GM13976 (cell line): ENCODE data around the gene KCNH1.

ENCODE experiments used
- DNase-seq: peaks from one replicate; pipeline ENCODE4 v3.0.0; 2012; ENCODE audit warnings: low spot score
- in situ Hi-C: fragments of 300-500 bp; cut with MboI; formaldehyde crosslinking; loops from one replicate; pipeline ENCODE4 v1.12.0; 2022; ENCODE audit warnings: low sequenced_read_pairs, mixed read lengths, inconsistent platforms; ENCODE audit not compliant: unreplicated experiment
- TF ChIP-seq, protein P1 (sequence below): IDR thresholded peaks from 2 replicates; pipeline ENCODE4 v1.5.1; 2012; ENCODE audit warnings: borderline replicate concordance, mild to moderate bottlenecking; ENCODE audit not compliant: insufficient read depth; ENCODE audit errors: extremely low read depth, missing control alignments, control extremely low read depth

The KCNH1 gene

DNA sequence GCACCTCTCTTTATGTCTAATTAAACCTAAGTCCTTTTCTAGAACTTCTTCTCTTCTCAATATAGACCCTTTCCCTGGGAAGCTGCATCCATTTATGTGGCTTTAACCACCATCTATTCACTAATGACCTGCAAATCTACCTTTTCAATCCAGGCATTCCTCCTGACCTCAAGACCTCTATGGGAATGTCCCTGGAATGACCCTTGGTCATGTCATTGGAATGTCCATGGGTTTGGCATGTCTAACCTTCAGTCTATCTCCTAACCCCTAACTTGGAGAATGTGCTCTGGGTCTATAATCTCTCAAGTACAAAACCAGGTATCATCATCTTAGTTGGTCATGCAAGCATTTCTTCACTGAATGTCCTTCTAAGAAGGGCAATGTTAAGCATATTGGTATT is 196.1 kb downstream of the KCNH1 start:
- TF ChIP-seq, protein P1, sequence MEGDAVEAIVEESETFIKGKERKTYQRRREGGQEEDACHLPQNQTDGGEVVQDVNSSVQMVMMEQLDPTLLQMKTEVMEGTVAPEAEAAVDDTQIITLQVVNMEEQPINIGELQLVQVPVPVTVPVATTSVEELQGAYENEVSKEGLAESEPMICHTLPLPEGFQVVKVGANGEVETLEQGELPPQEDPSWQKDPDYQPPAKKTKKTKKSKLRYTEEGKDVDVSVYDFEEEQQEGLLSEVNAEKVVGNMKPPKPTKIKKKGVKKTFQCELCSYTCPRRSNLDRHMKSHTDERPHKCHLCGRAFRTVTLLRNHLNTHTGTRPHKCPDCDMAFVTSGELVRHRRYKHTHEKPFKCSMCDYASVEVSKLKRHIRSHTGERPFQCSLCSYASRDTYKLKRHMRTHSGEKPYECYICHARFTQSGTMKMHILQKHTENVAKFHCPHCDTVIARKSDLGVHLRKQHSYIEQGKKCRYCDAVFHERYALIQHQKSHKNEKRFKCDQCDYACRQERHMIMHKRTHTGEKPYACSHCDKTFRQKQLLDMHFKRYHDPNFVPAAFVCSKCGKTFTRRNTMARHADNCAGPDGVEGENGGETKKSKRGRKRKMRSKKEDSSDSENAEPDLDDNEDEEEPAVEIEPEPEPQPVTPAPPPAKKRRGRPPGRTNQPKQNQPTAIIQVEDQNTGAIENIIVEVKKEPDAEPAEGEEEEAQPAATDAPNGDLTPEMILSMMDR: no peak
- DNase-seq: no peak
- in situ Hi-C loops: no loop called here

DNA sequence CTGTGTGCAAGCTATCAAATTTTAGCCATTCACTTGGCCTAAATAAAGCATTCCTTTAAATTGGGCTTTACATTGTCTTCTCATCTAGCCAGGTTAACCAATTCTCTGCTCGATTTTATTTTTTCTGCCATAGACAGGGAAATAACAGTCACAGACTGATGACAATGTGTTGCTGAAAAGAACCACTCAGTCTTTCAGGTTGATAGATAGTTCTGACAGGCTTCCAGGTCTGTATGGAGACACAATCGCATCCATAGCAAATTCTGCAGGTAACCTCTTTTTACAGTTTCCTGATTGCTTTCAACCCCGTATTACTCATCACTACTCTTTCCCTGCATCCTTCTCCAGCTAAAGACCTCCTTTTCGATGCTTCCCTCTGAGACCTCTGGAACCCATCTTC is 198.0 kb downstream of the KCNH1 start:
- TF ChIP-seq, protein P1: no peak
- in situ Hi-C loops: no loop called here
- DNase-seq: no peak

DNA sequence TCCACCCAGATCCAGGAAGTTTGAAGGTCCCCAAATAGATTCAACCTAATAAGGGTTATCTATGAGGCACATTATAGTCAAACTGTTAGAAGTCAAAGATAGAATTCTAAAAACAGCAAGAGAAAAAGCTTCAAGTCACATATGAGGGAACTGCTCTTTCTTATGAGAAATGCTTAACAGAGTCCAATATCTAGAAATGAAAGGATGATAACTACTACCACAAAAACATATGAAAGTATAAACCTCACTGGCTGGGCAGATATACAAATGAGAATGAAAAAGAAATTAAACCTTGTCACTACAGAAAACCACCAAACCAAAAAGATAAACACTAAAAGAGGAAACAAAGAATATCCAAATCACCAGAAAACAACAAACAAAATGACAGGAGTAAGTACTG is 201.8 kb downstream of the KCNH1 start:
- in situ Hi-C loops: no loop called here
- TF ChIP-seq, protein P1: no peak
- DNase-seq: no peak

DNA sequence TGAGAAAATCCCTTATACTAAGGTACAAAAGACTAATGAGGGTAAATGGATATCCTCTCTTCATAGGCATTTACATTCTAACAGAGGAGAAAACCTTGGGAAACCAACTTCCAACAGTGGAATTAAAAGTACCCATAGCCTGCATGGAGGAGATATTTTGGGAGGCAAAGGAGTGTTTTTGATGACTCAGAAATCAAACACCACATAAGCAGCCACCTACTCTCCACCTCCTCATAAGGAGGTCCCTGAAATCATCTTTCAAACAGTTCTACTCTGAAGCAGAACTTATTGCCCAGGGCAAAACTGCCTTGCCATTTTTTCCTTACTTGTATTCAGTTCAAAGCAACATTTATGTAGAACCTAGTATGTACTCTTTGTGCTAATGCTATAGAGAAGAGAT is 211.3 kb downstream of the KCNH1 start:
- in situ Hi-C loops: no loop called here
- DNase-seq: no peak

DNA sequence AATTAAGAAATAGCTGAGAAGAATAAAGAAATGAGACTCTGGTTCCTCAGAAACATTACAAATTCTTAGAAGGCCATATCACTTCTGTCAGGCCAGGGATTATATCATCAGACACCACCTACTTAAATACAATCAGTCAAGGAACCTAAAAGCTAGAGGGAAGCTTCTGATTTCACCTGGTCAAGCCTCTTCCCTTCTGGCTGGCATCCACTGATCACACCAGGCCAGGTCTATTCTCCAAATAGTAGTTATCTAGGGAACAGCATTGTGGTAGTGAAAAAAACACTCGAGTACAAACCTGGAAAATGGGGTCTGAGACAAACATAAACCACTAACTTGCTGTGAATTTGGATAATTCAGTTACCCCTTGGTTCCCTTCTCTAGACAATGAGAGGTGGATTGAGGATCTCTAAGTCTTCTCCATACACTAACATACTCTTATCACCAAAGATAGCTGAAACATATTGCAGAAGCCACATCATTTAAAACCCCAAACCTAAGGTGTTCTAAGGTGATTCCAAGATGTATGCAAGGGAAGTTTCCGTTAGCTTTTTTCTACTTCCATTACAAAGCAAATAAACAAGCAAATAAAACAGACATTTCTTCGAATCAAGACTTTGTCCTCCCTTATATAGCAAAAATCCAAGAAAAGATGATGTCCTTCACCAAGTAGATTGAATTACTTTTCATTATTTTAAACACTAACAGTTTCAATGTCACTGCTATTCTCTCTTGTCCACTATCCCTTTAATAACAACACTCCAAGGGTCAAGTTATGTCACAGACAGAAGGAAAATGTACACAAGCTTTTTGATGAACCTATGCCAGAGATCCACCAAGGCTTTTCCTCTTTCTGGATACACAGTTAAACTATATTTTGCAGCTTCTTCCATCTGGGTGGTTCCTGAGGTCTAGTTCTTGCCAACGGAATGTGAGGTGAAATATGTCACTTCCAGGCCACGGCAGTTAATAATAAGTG is 212.9 kb downstream of the KCNH1 start:
- in situ Hi-C loops: no loop called here
- TF ChIP-seq, protein P1: no peak
- DNase-seq: no peak

More for the DNA sequence above, 211.3 kb downstream of the KCNH1 start:
- TF ChIP-seq, protein P1: no peak

DNA sequence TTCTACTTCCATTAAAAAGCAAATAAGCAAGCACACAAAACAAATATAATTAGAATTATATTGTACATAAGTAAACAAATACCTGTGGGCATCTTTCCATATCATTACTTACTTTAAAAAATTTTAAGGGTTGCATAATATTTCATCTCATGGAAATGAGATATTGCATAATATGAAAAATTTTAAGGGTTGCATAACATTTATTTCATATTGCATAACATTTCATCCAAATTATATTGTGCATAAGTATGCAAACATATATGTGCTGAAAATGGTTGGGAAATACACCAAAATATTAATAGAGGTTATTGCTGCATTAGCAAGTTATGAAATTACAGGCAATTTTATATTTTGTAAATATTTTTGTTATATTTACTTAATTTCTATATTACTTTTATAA is 213.7 kb downstream of the KCNH1 start:
- no peak for DNase-seq
- in situ Hi-C loops: no loop called here
- TF ChIP-seq, protein P1: no peak
